Esophagus muscularis mucosa (tissue), 3 donors: ENCODE data around the gene TFAP2E.

Source experiments
- CTCF ChIP-seq, 3 experiments: fragments of 200-600 bp in 2 of 3; fragments of 450-650 bp in 1 of 3; sonication (generic) in 2 of 3; IDR thresholded peaks; one replicate each; pipeline ENCODE4 v1.5.1; 2017 to 2019; ENCODE audit warnings: antibody characterized with exemption in 3 of 3, mild to moderate bottlenecking in 2 of 3, moderate library complexity in 1 of 3
- EP300 ChIP-seq: sonication (generic); formaldehyde crosslinking; IDR thresholded peaks from one replicate; pipeline ENCODE4 v1.6.1; 2017; ENCODE audit warnings: antibody characterized with exemption

- no peak for TF ChIP-seq CTCF (IDR thresholded peaks at IDR 0.05)
- no peak for TF ChIP-seq EP300
Observed at GRCh38 chr1:35619237-35620121, 46.4 kb downstream of the TFAP2E start.
